Mesothelial cell of epicardium (in vitro differentiated cells): Measurements from ENCODE around the gene HHAT. TPM values are rescaled to one million over a fixed set of nuclear protein-coding genes. Genes with fewer than 3 reads are reported as not detected.
"Not testable (repeated sequence)": the region's sequence is repeated elsewhere in the genome, so short reads cannot be mapped to it uniquely, and the experiment has no call there.

Experiments
- DNase-seq, 2 experiments: peaks; one replicate each; pipeline ENCODE4 v3.0.0; 2021; ENCODE audit warnings: low spot score in 2 of 2; ENCODE audit not compliant: unreplicated experiment in 2 of 2
- H3K27ac Mint-ChIP-seq: 2 replicates; pipeline ENCODE4 v1.8.0; 2021; ENCODE audit warnings: mixed read lengths
- H3K27me3 Mint-ChIP-seq: 2 replicates; pipeline ENCODE4 v1.8.0; 2021; ENCODE audit warnings: low read depth, mixed read lengths
- H3K36me3 Mint-ChIP-seq: 2 replicates; pipeline ENCODE4 v1.8.0; 2021; ENCODE audit warnings: mixed read lengths
- H3K4me1 Mint-ChIP-seq: 2 replicates; pipeline ENCODE4 v1.8.0; 2021; ENCODE audit warnings: mixed read lengths
- H3K4me3 Mint-ChIP-seq: 2 replicates; pipeline ENCODE4 v1.8.0; 2021; ENCODE audit warnings: mild to moderate bottlenecking, moderate library complexity, mixed read lengths
- H3K9me3 Mint-ChIP-seq: 2 replicates; pipeline ENCODE4 v1.8.0; 2021; ENCODE audit warnings: mixed read lengths
- total RNA-seq: library from RNA; stranded (reverse); gene quantifications from 3 replicates; pipeline ENCODE4 v1.2.1, GENCODE V29; 2021
- TF ChIP-seq, protein P1 (sequence below): fragments of 200-600 bp; sonication (generic); IDR thresholded peaks from one replicate; pipeline ENCODE4 v1.5.0; 2021; ENCODE audit warnings: antibody characterized with exemption; ENCODE audit not compliant: unreplicated experiment

The HHAT gene
- total RNA-seq, 1 donor from 2014 or later: 19.2 TPM

DNA sequence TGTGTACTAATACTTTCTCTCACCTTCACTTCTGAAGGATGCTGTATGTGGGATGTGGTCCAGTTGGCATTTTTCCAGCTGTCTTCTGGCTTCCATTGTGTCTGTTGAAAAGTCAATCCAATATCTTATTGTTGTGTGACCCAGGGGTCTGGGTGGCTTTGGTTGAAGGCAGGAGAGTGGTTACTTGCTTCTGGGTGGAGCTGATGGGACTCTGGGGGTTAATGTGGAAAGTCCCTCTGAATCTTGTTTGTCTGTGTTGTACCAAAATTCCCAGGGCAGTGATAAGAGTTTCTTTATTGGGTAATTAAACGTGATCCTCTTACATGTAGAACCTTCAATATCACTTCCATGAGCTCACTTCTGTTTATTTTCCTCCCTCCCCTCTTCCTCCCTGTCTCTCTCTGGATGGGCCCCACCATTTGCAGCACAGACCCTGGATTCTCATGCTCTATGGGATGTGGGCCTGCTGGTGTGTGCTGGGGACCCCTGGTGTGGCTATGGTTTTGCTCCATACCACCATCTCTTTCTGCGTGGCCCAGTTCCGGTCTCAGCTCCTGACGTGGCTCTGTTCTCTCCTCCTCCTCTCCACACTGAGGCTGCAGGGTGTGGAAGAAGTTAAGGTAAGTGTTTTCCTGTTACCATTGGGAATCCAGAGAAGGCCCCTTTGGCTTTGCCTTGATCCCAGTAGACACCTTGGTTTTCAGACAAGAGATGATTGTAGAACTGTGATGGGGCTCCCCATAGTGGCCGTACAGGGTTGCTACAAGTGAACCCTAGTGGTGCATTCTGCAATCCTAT lies 71.5 kb downstream of the HHAT start:
- Mint-ChIP-seq H3K36me3 (peaks cover 11% of the 10 kb centered on the region), H3K9me3 (peaks cover 4% of the 10 kb centered on the region), H3K27me3 (no peaks in the 10 kb centered on the region), H3K4me3 (no peak overlapping the region), H3K27ac (no peak overlapping the region), H3K4me1 (peaks cover 3% of the 10 kb centered on the region)
- TF ChIP-seq, protein P1, sequence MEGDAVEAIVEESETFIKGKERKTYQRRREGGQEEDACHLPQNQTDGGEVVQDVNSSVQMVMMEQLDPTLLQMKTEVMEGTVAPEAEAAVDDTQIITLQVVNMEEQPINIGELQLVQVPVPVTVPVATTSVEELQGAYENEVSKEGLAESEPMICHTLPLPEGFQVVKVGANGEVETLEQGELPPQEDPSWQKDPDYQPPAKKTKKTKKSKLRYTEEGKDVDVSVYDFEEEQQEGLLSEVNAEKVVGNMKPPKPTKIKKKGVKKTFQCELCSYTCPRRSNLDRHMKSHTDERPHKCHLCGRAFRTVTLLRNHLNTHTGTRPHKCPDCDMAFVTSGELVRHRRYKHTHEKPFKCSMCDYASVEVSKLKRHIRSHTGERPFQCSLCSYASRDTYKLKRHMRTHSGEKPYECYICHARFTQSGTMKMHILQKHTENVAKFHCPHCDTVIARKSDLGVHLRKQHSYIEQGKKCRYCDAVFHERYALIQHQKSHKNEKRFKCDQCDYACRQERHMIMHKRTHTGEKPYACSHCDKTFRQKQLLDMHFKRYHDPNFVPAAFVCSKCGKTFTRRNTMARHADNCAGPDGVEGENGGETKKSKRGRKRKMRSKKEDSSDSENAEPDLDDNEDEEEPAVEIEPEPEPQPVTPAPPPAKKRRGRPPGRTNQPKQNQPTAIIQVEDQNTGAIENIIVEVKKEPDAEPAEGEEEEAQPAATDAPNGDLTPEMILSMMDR: no peak
- DNase-seq: peak in 1 of 2 experiments; percentile 58

DNA sequence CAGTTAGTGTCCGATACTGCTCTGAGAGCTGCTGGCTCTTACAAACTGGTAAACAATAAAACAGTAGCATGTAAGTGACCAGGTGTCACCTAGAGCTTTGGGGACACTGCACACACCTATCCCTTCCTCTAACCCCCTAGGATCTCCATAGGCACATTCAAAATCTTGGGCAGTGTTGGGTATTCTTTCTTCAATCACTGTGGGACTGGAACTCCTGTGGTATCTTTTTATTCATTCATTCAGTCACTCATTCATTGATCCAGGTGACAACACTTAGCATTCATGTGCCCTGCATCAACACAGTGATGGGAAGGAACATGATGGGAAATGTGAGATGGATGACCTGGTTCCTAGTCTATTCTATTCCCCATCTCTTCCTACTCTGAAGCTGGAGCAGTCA lies 73.9 kb downstream of the HHAT start:
- H3K27ac Mint-ChIP-seq: no peak overlapping the region
- no peaks in the 10 kb centered on the region for H3K27me3 Mint-ChIP-seq
- no peaks in the 10 kb centered on the region for H3K36me3 Mint-ChIP-seq
- no peak for DNase-seq
- TF ChIP-seq, protein P1: no peak
- no peak overlapping the region for H3K4me3 Mint-ChIP-seq
- peaks cover 3% of the 10 kb centered on the region for H3K4me1 Mint-ChIP-seq
- no peaks in the 10 kb centered on the region for H3K9me3 Mint-ChIP-seq

DNA sequence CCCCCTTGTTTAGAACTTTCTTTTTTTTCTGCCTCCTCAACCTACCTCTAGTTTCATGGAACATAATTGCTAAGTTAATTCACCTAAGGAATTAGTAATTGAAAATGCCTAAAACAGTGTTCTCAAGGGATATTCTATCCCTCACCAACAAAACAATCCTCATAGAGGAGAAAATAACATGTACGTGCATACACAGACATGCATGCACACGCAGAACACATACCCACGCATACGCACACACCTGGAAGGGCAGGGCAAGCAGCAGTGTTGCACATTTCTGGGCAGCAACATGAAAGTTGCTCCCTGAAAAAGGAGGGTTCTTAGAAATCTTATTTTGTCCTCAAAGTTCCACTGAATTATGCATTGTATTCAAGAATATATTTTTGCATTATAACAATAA lies 76.6 kb downstream of the HHAT start:
- Mint-ChIP-seq H3K9me3 (no peaks in the 10 kb centered on the region), H3K27ac (no peak overlapping the region), H3K4me1 (peaks cover 2% of the 10 kb centered on the region), H3K27me3 (no peaks in the 10 kb centered on the region), H3K4me3 (no peak overlapping the region), H3K36me3 (no peaks in the 10 kb centered on the region)
- TF ChIP-seq, protein P1: no peak
- DNase-seq: no peak

DNA sequence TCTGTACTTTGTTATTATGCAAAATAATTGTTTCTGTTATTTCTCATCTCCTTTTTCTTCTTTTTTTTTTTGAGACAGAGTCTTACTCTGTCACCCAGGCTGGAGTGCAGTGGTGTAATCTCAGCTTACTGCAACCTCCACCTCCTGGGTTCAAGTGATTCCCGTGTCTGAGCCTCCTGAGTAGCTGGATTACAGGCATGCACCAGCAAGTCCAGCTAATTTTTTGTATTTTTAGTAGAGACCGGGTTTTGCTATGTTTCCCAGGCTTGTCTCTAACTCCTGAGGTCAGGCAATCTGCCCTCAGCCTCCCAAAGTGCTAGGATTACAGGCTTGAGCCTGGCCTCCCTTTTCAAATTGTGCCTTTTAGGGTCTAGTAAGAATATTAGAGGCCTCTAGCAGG lies 77.6 kb downstream of the HHAT start:
- H3K27me3 Mint-ChIP-seq, H3K9me3 Mint-ChIP-seq: not testable (repeated sequence)

DNA sequence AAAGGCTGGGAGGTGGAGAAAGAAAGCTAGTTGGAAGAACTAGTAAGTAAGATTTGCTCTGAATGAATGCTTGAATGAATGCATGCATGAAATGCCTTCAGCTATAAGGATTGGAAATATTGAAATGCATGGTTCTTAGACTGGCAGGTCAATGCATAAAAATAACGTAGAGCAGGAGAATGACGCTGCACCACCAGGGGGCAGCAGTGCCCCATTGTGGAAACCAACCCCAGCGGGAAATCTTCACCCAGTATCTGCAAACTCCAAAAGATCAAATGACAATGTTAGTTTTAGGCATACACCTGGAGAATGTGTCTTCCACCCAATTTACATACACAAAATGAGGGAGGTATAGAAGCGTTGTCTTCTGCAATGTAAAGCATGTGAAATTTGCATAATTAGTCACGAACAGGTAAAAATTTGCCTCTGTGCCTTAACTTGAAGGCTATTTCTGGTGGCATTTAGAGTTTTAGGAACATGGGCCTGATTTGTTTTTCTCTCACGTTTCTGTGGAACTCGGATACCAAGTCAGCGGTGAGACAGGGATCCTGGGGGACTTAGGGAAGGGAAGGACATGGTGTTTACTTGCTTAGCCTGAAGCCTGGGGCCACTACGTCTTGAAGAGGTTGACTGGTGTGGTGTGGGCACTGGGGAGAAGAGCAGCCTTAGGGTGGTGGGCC lies 78.6 kb downstream of the HHAT start:
- TF ChIP-seq, protein P1: peak; percentile 98
- H3K27me3 Mint-ChIP-seq: no peaks in the 10 kb centered on the region
- peaks cover 3% of the 10 kb centered on the region for H3K36me3 Mint-ChIP-seq
- DNase-seq: peak; percentile 53 to 87
- H3K9me3 Mint-ChIP-seq: peaks cover 4% of the 10 kb centered on the region
- no peak overlapping the region for H3K4me3 Mint-ChIP-seq
- no peak overlapping the region for H3K27ac Mint-ChIP-seq
- H3K4me1 Mint-ChIP-seq: no peaks in the 10 kb centered on the region

More for the DNA sequence above, 77.6 kb downstream of the HHAT start:
- not testable (repeated sequence) for H3K4me1 Mint-ChIP-seq, H3K36me3 Mint-ChIP-seq, H3K27ac Mint-ChIP-seq, DNase-seq, H3K4me3 Mint-ChIP-seq

DNA sequence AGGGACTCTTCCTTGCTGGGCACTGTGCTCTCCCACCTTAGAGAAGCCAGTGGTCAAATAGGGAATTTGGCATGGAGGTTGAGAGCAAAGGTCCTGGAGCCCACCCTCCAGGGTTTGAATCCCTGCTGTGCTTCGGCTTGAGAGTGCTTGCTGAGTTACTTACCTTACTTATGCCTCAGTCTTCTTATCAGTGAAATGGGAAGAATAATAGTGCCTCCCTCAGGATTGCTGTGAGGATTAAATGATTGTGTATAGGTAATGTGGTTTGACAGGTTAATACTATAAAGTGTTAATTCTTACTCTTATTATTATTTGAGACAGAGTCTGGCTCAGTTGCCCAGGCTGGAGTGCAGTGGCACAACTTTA lies 79.2 kb downstream of the HHAT start:
- no peaks in the 10 kb centered on the region for H3K4me1 Mint-ChIP-seq
- no peak for DNase-seq
- peaks cover 4% of the 10 kb centered on the region for H3K9me3 Mint-ChIP-seq
- H3K27me3 Mint-ChIP-seq: no peaks in the 10 kb centered on the region
- no peak overlapping the region for H3K4me3 Mint-ChIP-seq
- TF ChIP-seq, protein P1: no peak
- no peak overlapping the region for H3K27ac Mint-ChIP-seq
- H3K36me3 Mint-ChIP-seq: peaks cover 3% of the 10 kb centered on the region
